Astrocyte (in vitro differentiated cells and primary cell): ENCODE measurements around the gene FRMD5. TPM values are rescaled to one million over a fixed set of nuclear protein-coding genes. Genes with fewer than 3 reads are reported as not detected.

Source experiments
- DNase-seq: peaks from one replicate; pipeline ENCODE4 v3.0.0-alpha.2; 2010; ENCODE audit warnings: low read depth
- FAIRE-seq: peaks from 2 replicates; lab custom pipeline; 2011; peaks lifted over from hg19 to GRCh38; lab: Jason Lieb, UNC
- H2AFZ ChIP-seq: 2 replicates; pipeline ENCODE4 v1.6.0; 2012; ENCODE audit warnings: low read depth, low read length, inconsistent platforms
- H3K27ac ChIP-seq: 2 replicates; pipeline ENCODE4 v1.5.1; 2011; ENCODE audit warnings: low read depth, low read length, inconsistent platforms
- H3K27me3 ChIP-seq: 2 replicates; pipeline ENCODE4 v1.6.0; 2011; ENCODE audit warnings: low read length, inconsistent platforms; ENCODE audit not compliant: insufficient read depth
- H3K36me3 ChIP-seq: 2 replicates; pipeline ENCODE4 v1.5.1; 2011; ENCODE audit warnings: low read length, inconsistent platforms; ENCODE audit not compliant: insufficient read depth
- H3K4me1 ChIP-seq: 2 replicates; pipeline ENCODE4 v1.5.1; 2011; ENCODE audit warnings: low read length, inconsistent platforms; ENCODE audit not compliant: insufficient read depth
- H3K4me2 ChIP-seq: 2 replicates; pipeline ENCODE4 v1.6.0; 2012; ENCODE audit warnings: low read length, inconsistent platforms
- H3K4me3 ChIP-seq: 2 replicates; pipeline ENCODE4 v1.5.1; 2011; ENCODE audit warnings: low read depth, mild to moderate bottlenecking, low read length, inconsistent platforms; ENCODE audit not compliant: insufficient read depth
- H3K79me2 ChIP-seq: 2 replicates; pipeline ENCODE4 v1.6.0; 2012; ENCODE audit warnings: mild to moderate bottlenecking, low read length, inconsistent platforms; ENCODE audit not compliant: insufficient read depth
- H3K9ac ChIP-seq: 2 replicates; pipeline ENCODE4 v1.6.0; 2012; ENCODE audit warnings: mild to moderate bottlenecking, low read length, inconsistent platforms
- H3K9me3 ChIP-seq: 2 replicates; pipeline ENCODE4 v1.5.1; 2012; ENCODE audit warnings: low read depth, mild to moderate bottlenecking, low read length, inconsistent platforms; ENCODE audit not compliant: insufficient read depth
- H4K20me1 ChIP-seq: 2 replicates; pipeline ENCODE4 v1.6.0; 2012; ENCODE audit warnings: low read length, inconsistent platforms; ENCODE audit not compliant: insufficient read depth
- H3K27ac Mint-ChIP-seq: one replicate; pipeline ENCODE4 v1.8.0; 2021; ENCODE audit warnings: mild to moderate bottlenecking, mixed read lengths; ENCODE audit not compliant: unreplicated experiment
- H3K27me3 Mint-ChIP-seq: one replicate; pipeline ENCODE4 v1.8.0; 2021; ENCODE audit warnings: low read depth, mixed read lengths; ENCODE audit not compliant: unreplicated experiment
- H3K36me3 Mint-ChIP-seq: one replicate; pipeline ENCODE4 v1.8.0; 2021; ENCODE audit warnings: low read depth, mixed read lengths; ENCODE audit not compliant: unreplicated experiment
- H3K4me1 Mint-ChIP-seq: one replicate; pipeline ENCODE4 v1.8.0; 2021; ENCODE audit warnings: low read depth, mixed read lengths; ENCODE audit not compliant: unreplicated experiment
- H3K4me3 Mint-ChIP-seq: one replicate; pipeline ENCODE4 v1.8.0; 2021; ENCODE audit warnings: mild to moderate bottlenecking, moderate library complexity, mixed read lengths; ENCODE audit not compliant: unreplicated experiment
- H3K9me3 Mint-ChIP-seq: one replicate; pipeline ENCODE4 v1.8.0; 2021; ENCODE audit warnings: mild to moderate bottlenecking, mixed read lengths; ENCODE audit not compliant: unreplicated experiment
- CTCF ChIP-seq: IDR thresholded peaks from 2 replicates; pipeline ENCODE4 v1.5.1; 2011; ENCODE audit warnings: low read depth, mild to moderate bottlenecking, inconsistent platforms, low read length, moderate library complexity; ENCODE audit not compliant: insufficient read depth
- EZH2 ChIP-seq: IDR thresholded peaks from 2 replicates; pipeline ENCODE4 v1.6.1; 2012; ENCODE audit warnings: mild to moderate bottlenecking, low read length, inconsistent platforms; ENCODE audit not compliant: insufficient read depth
- total RNA-seq: library from RNA; stranded (reverse); gene quantifications from 2 replicates; pipeline ENCODE4 v1.2.1, GENCODE V29; 2021

FRMD5 gene
- total RNA-seq, 1 donor from 2014 or later, result 19.6 TPM

GRCh38 chr15:44145495-44145894 lies 49.6 kb downstream of the FRMD5 start:
- no peak overlapping the region for H3K4me2 ChIP-seq
- peak; percentile 13 for FAIRE-seq

GRCh38 chr15:44144992-44145391 lies 50.1 kb downstream of the FRMD5 start:
- Histone ChIP-seq H3K27me3 (no peaks in the 10 kb centered on the region), H3K9ac (no peak overlapping the region), H4K20me1 (peaks cover 8% of the 10 kb centered on the region), H2AFZ (no peak overlapping the region), H3K4me1 (no peaks in the 10 kb centered on the region), H3K79me2 (peaks cover 61% of the 10 kb centered on the region), H3K27ac (no peak overlapping the region), H3K9me3 (no peaks in the 10 kb centered on the region), H3K4me3 (no peak overlapping the region), H3K4me2 (no peak overlapping the region), H3K36me3 (no peaks in the 10 kb centered on the region)
- no peaks in the 10 kb centered on the region for H3K9me3 Mint-ChIP-seq
- H3K27ac Mint-ChIP-seq, result no peak overlapping the region
- H3K27me3 Mint-ChIP-seq, result no peaks in the 10 kb centered on the region
- DNase-seq, result no peak
- H3K4me1 Mint-ChIP-seq, result peaks cover 11% of the 10 kb centered on the region
- no peak for FAIRE-seq
- no peak overlapping the region for H3K4me3 Mint-ChIP-seq
- H3K36me3 Mint-ChIP-seq, result no peaks in the 10 kb centered on the region
- TF ChIP-seq CTCF (no peak), EZH2 (no peak)

More at GRCh38 chr15:44145495-44145894, 49.6 kb downstream of the FRMD5 start:
- H3K9me3 Mint-ChIP-seq, result no peaks in the 10 kb centered on the region
- DNase-seq, result no peak
- Histone ChIP-seq H3K9me3 (no peaks in the 10 kb centered on the region), H3K79me2 (peaks cover 61% of the 10 kb centered on the region), H4K20me1 (peaks cover 8% of the 10 kb centered on the region), H3K9ac (no peak overlapping the region), H3K4me3 (no peak overlapping the region), H3K27ac (no peak overlapping the region), H3K4me1 (no peaks in the 10 kb centered on the region), H3K36me3 (no peaks in the 10 kb centered on the region), H2AFZ (no peak overlapping the region), H3K27me3 (no peaks in the 10 kb centered on the region)
- no peaks in the 10 kb centered on the region for H3K36me3 Mint-ChIP-seq
- H3K27ac Mint-ChIP-seq, result no peak overlapping the region
- no peak overlapping the region for H3K4me3 Mint-ChIP-seq
- TF ChIP-seq CTCF (no peak), EZH2 (no peak)
- peaks cover 11% of the 10 kb centered on the region for H3K4me1 Mint-ChIP-seq
- H3K27me3 Mint-ChIP-seq, result no peaks in the 10 kb centered on the region

- H3K79me2 ChIP-seq, result peaks cover 61% of the 10 kb centered on the region
- no peak overlapping the region for H3K9ac ChIP-seq
- Mint-ChIP-seq H3K27ac (no peak overlapping the region), H3K27me3 (no peaks in the 10 kb centered on the region), H3K36me3 (no peaks in the 10 kb centered on the region), H3K9me3 (no peaks in the 10 kb centered on the region), H3K4me1 (peaks cover 11% of the 10 kb centered on the region), H3K4me3 (no peak overlapping the region)
- no peaks in the 10 kb centered on the region for H3K9me3 ChIP-seq
- H3K4me3 ChIP-seq, result no peak overlapping the region
- DNase-seq (no peak), FAIRE-seq (no peak)
- H3K36me3 ChIP-seq, result no peaks in the 10 kb centered on the region
- TF ChIP-seq CTCF (no peak), EZH2 (no peak)
- H2AFZ ChIP-seq, result no peak overlapping the region
- H3K4me1 ChIP-seq, result no peaks in the 10 kb centered on the region
- no peak overlapping the region for H3K27ac ChIP-seq
- H3K4me2 ChIP-seq, result no peak overlapping the region
- no peaks in the 10 kb centered on the region for H3K27me3 ChIP-seq
- H4K20me1 ChIP-seq, result peaks cover 8% of the 10 kb centered on the region
Measured at GRCh38 chr15:44144184-44144583, 50.9 kb downstream of the FRMD5 start.
